Liver (tissue), 9 donors: Measurements from ENCODE around the gene SYT6. TPM values are rescaled to one million over a fixed set of nuclear protein-coding genes. Genes with fewer than 3 reads are reported as not detected.

Experiments
- DNase-seq: peaks from one replicate; pipeline ENCODE4 v3.0.0-alpha.2; 2017; ENCODE audit warnings: low spot score
- H3K27ac ChIP-seq, 2 donors: one replicate each; pipeline ENCODE4 v1.7.0; 2013; ENCODE audit warnings: inconsistent platforms in 2 of 2, low read length in 2 of 2, control low read depth in 1 of 2, low read depth in 1 of 2, mild to moderate bottlenecking in 1 of 2
- H3K27me3 ChIP-seq, 4 donors: one replicate each; pipeline versions ENCODE4 v1.6.1 to v1.7.0; 2013; ENCODE audit warnings: low read length in 3 of 4, inconsistent platforms in 1 of 4, mild to moderate bottlenecking in 1 of 4, moderate library complexity in 1 of 4; ENCODE audit not compliant: control insufficient read depth in 4 of 4, insufficient read depth in 4 of 4
- H3K36me3 ChIP-seq, 4 donors: one replicate each; pipeline versions ENCODE4 v1.6.1 to v1.7.0; 2013; ENCODE audit warnings: low read length in 3 of 4, mild to moderate bottlenecking in 3 of 4, low read depth in 1 of 4, moderate library complexity in 1 of 4; ENCODE audit not compliant: control insufficient read depth in 4 of 4, insufficient read depth in 3 of 4
- H3K4me1 ChIP-seq, 4 donors: one replicate each; pipeline versions ENCODE4 v1.6.1 to v1.7.0; 2013; ENCODE audit warnings: low read length in 3 of 4, mild to moderate bottlenecking in 3 of 4, moderate library complexity in 1 of 4; ENCODE audit not compliant: control insufficient read depth in 4 of 4, insufficient read depth in 4 of 4
- H3K4me3 ChIP-seq, 3 donors: one replicate each; pipeline versions ENCODE4 v1.6.1 to v1.7.0; 2013; ENCODE audit warnings: low read length in 3 of 3, control low read depth in 1 of 3, low read depth in 1 of 3, mild to moderate bottlenecking in 1 of 3
- H3K9ac ChIP-seq, 2 donors: one replicate each; pipeline ENCODE4 v1.7.0; 2013; ENCODE audit warnings: low read length in 2 of 2, mild to moderate bottlenecking in 2 of 2, moderate library complexity in 2 of 2, control low read depth in 1 of 2, low read depth in 1 of 2
- H3K9me3 ChIP-seq, 4 donors: one replicate each; pipeline versions ENCODE4 v1.6.1 to v1.7.0; 2013; ENCODE audit warnings: low read length in 3 of 4; ENCODE audit not compliant: control insufficient read depth in 4 of 4
- ATF3 ChIP-seq: IDR thresholded peaks from 2 replicates; pipeline ENCODE4 v1.6.1; 2016; ENCODE audit warnings: antibody characterized with exemption
- CTCF ChIP-seq: fragments of 150-350 bp; IDR thresholded peaks from 2 replicates; pipeline ENCODE4 v1.5.1; 2017; ENCODE audit warnings: improper control_type of control experiment, low read depth, low read length; ENCODE audit not compliant: missing input control
- EGR1 ChIP-seq, 2 donors: IDR thresholded peaks; 2 replicates each; pipeline ENCODE4 v1.6.1; 2016 to 2018; ENCODE audit warnings: antibody characterized with exemption in 2 of 2, low read depth in 2 of 2
- FOXA1 ChIP-seq: IDR thresholded peaks from 2 replicates; pipeline ENCODE4 v1.6.1; 2016; ENCODE audit warnings: antibody characterized with exemption
- FOXA2 ChIP-seq: IDR thresholded peaks from 2 replicates; pipeline ENCODE4 v1.6.1; 2016; ENCODE audit warnings: antibody characterized with exemption
- GABPA ChIP-seq, 2 donors: IDR thresholded peaks in 1 of 2; conservative IDR thresholded peaks in 1 of 2; 2 replicates each; pipeline ENCODE4 v1.6.1; 2016; ENCODE audit warnings: antibody characterized with exemption in 2 of 2, mild to moderate bottlenecking in 1 of 2, moderate library complexity in 1 of 2
- JUND ChIP-seq, 2 donors: IDR thresholded peaks; 2 replicates each; pipeline ENCODE4 v1.6.1; 2016; ENCODE audit warnings: antibody characterized with exemption in 2 of 2
- MAX ChIP-seq: IDR thresholded peaks from 2 replicates; pipeline ENCODE4 v1.6.1; 2016; ENCODE audit warnings: antibody characterized with exemption
- NR2F2 ChIP-seq: IDR thresholded peaks from 2 replicates; pipeline ENCODE4 v1.6.1; 2016; ENCODE audit warnings: antibody characterized with exemption
- RAD21 ChIP-seq, 2 donors: IDR thresholded peaks; 2 replicates each; pipeline ENCODE4 v1.6.1; 2016; ENCODE audit warnings: antibody characterized with exemption in 2 of 2, mild to moderate bottlenecking in 2 of 2
- REST ChIP-seq: IDR thresholded peaks from 2 replicates; pipeline ENCODE4 v1.6.1; 2016; ENCODE audit warnings: antibody characterized with exemption, mild to moderate bottlenecking
- SP1 ChIP-seq: IDR thresholded peaks from 2 replicates; pipeline ENCODE4 v1.6.1; 2018; ENCODE audit warnings: antibody characterized with exemption, mild to moderate bottlenecking
- TAF1 ChIP-seq: conservative IDR thresholded peaks from 2 replicates; pipeline ENCODE4 v1.6.1; 2016; ENCODE audit warnings: antibody characterized with exemption, mild to moderate bottlenecking
- YY1 ChIP-seq: IDR thresholded peaks from 2 replicates; pipeline ENCODE4 v1.6.1; 2016; ENCODE audit warnings: antibody characterized with exemption, mild to moderate bottlenecking
- ZBTB33 ChIP-seq: IDR thresholded peaks from 2 replicates; pipeline ENCODE4 v1.6.1; 2016; ENCODE audit warnings: antibody characterized with exemption
- WGBS: extraction: QIAGEN DNeasy Blood & Tissue Kit; methylation state at CpG from one replicate; pipeline ENCODE4 v1.1.7; 2013; 5-methylcytosine and 5-hydroxymethylcytosine counted together
- polyA plus RNA-seq, 2 donors: library from polyadenylated mRNA; stranded (reverse) in 1 of 2; unstranded in 1 of 2; fragments of 200-250 nt in 1 of 2; fragments of >200 nt in 1 of 2; fragmentation: Nextera tagmentation in 1 of 2; extraction: Ambion mirVana in 1 of 2; gene quantifications; one replicate each; pipeline versions ENCODE4 v1.2.1 to v1.2.3, GENCODE V29; 2013 to 2015
- total RNA-seq, 2 donors: library from RNA; depleted of rRNA; stranded (reverse); fragments of >200 nt; gene quantifications; one replicate each; pipeline ENCODE4 v1.2.3, GENCODE V29; 2014
- donor health status: healthy.
- donor health status: healthy.
- donor health status: healthy.
- donor health status: healthy.
- donor health status: healthy.

SYT6 gene
- total and polyA plus RNA-seq, 4 donors: under 0.01 to 0.17 TPM; not detected in 2

GRCh38 chr1:114099268-114099667 lies 54.4 kb downstream of the SYT6 start:
- no peaks in the 10 kb centered on the region for H3K9me3 ChIP-seq
- 80% methylated on average over 4 of the region's 4 CpGs for WGBS
- DNase-seq: no peak

GRCh38 chr1:114097109-114097508 lies 56.6 kb downstream of the SYT6 start:
- Histone ChIP-seq H3K9ac (no peak overlapping the region), H3K9me3 (no peaks in the 10 kb centered on the region), H3K36me3 (no peaks in the 10 kb centered on the region), H3K4me1 (no peaks in the 10 kb centered on the region), H3K27ac (no peak overlapping the region), H3K4me3 (no peak overlapping the region), H3K27me3 (no peaks in the 10 kb centered on the region)
- no peak for DNase-seq
- 94% methylated on average over 3 of the region's 3 CpGs for WGBS
- no peak for TF ChIP-seq FOXA2
- no peak for TF ChIP-seq FOXA1
- no peak for TF ChIP-seq EGR1 (IDR thresholded peaks at IDR 0.05; ENCODE audit: low read depth in 2 of 2)
- no peak for TF ChIP-seq SP1
- no peak for TF ChIP-seq TAF1
- TF ChIP-seq MAX: no peak
- no peak for TF ChIP-seq ATF3
- no peak for TF ChIP-seq JUND (IDR thresholded peaks at IDR 0.05)

More at GRCh38 chr1:114099268-114099667, 54.4 kb downstream of the SYT6 start:
- no peaks in the 10 kb centered on the region for H3K4me1 ChIP-seq
- no peak overlapping the region for H3K9ac ChIP-seq
- no peaks in the 10 kb centered on the region for H3K36me3 ChIP-seq
- no peaks in the 10 kb centered on the region for H3K27me3 ChIP-seq
- no peak overlapping the region for H3K4me3 ChIP-seq
- TF ChIP-seq FOXA1 (no peak), REST (no peak), MAX (no peak), CTCF (no peak)
- no peak overlapping the region for H3K27ac ChIP-seq

GRCh38 chr1:114094675-114095074 lies 59.0 kb downstream of the SYT6 start:
- Histone ChIP-seq H3K4me1 (no peaks in the 10 kb centered on the region), H3K36me3 (no peaks in the 10 kb centered on the region), H3K27me3 (no peaks in the 10 kb centered on the region), H3K27ac (no peak overlapping the region), H3K4me3 (no peak overlapping the region), H3K9ac (no peak overlapping the region), H3K9me3 (no peaks in the 10 kb centered on the region)
- no peak for DNase-seq
- WGBS: 88% methylated on average over 9 of the region's 9 CpGs
- no peak for TF ChIP-seq RAD21 (IDR thresholded peaks at IDR 0.05)
- TF ChIP-seq EGR1 (IDR thresholded peaks at IDR 0.05; ENCODE audit: low read depth in 2 of 2): no peak
- TF ChIP-seq REST: no peak
- no peak for TF ChIP-seq ATF3
- TF ChIP-seq FOXA2: no peak
- no peak for TF ChIP-seq GABPA (IDR thresholded peaks at IDR 0.05 in 1 of 2, conservative IDR thresholded peaks at IDR 0.05 in 1 of 2)
- no peak for TF ChIP-seq NR2F2
- TF ChIP-seq YY1: no peak
- TF ChIP-seq ZBTB33: no peak
